Activated T-cell treated with anti-CD3 and anti-CD28 coated beads for 48 hours (primary cell): ENCODE data around the gene WDR74.

Experiments
- DNase-seq: peaks from one replicate; pipeline ENCODE4 v3.0.0-alpha.2; 2020; ENCODE audit warnings: low read depth

Gene WDR74

DNA sequence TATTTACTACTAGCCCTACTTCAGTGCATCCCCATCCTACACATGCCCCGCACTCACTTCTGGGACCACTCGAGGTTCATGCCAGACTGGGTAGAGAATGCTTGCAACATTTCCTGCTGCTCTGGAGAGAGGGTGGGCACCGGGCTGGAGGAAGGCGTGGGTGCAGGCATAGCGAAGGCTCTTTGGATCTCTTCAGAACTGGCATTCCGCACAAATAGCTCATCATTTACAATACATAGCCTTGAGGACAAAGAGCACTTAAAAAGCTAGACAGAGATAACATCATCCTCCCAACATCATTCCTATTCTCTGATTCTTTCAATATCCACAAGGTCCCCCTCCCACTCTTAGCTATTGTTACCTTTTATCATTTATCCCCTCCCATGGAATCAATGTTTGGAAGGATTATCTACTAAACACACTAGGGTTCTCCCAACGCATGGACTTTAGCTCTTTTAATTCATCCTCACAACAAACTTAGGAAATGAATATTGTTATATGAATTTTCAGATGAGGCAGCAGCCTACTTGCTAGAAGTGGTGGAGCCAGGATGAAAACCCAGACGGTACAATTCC is 45.1 kb downstream of the WDR74 start:
- no peak for DNase-seq

DNA sequence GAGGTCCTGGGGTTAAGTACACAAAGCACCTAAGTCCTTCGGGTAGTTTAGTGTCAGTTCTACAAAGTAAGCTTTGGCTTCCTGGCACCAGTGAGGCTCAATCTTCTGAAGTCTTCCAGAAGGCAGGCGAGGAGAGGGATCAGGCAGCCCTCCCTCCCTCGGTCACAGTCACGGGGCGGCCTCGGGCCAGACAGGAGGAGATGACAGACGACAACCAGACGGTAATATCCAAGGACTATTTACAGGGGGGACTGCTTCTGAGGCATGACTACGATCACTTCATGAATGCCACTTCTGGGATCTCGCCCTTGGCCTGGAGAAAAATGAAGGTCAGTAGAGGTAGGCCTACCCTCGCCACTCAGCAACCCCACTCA is 47.2 kb downstream of the WDR74 start:
- DNase-seq = no peak

DNA sequence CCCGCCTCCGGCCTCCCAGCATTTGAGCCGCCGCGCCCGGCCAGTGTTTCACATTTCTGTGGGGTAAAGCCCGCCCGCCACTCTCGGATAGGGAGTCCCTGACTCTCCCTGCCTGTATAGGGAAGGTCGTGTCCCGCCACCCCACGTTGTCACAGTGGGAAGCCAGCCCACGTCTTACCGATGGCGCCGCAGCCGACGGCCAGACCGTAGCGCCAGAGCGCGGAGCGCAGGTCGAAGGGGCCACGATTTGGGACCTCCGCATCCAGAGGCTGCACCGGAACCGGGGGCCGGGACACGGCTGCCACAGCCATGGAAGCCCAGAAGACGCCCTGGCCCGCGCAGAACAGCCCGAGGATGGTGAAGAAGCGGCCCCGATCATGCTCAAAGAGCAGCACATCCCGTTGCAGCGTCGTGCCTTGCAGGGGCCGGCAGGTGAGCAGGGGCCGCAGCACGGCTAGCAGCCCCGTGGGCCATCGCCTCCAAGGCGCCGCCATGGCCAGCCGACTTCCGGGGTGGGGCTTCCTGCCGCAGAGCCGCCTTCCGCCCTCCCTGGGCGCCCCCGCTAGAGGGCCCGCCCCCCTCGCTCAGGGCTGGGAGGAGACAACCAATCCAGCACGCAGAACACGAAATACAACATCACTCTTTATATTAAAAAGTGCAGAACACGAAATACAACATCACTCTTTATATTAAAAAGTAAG is 47.7 kb downstream of the WDR74 start, which contains the start of gene TMEM223:
TMEM223 (minus strand) TSS at position 506 of the 701 bp plus-strand sequence; CDS start at position 494, 12 bp downstream.
- peak; percentile 90 for DNase-seq

DNA sequence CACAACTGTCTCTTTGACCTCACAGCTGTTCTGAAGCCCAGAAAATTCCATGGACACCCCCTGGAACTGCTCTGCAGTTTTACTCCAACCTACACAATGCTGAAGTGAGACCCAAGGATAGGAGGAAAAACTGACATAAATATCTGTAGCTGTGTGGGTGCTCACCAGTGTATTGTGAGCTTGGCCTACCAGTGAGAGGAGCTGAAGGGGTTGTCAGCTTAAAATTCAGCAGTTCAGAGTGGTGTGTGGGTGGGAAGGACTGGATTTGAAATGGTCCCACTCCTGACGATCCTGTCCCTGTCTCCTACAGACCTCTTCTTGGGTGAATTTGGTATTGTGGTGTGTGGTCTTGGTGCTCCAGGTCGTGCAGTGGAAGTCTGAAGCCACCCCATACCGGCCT is 49.8 kb downstream of the WDR74 start:
- no peak for DNase-seq

DNA sequence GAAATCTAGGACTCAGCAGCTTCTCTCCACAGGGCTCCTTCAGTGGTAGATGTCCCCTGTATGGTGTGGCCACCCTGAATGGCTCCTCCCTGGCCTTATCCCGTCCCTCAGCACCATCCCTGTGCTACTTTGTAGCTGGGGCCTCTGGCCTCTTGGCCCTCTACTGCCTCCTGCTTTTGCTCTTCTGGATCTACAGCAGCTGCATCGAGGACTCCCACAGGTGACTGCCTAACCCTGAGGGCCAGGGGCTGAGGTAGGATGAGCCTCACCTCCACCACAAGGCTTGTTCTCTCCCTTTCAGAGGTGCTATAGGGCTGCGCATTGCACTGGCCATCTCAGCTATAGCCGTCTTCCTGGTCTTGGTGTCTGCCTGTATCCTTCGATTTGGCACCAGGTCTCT is 50.4 kb downstream of the WDR74 start:
- DNase-seq = no peak

DNA sequence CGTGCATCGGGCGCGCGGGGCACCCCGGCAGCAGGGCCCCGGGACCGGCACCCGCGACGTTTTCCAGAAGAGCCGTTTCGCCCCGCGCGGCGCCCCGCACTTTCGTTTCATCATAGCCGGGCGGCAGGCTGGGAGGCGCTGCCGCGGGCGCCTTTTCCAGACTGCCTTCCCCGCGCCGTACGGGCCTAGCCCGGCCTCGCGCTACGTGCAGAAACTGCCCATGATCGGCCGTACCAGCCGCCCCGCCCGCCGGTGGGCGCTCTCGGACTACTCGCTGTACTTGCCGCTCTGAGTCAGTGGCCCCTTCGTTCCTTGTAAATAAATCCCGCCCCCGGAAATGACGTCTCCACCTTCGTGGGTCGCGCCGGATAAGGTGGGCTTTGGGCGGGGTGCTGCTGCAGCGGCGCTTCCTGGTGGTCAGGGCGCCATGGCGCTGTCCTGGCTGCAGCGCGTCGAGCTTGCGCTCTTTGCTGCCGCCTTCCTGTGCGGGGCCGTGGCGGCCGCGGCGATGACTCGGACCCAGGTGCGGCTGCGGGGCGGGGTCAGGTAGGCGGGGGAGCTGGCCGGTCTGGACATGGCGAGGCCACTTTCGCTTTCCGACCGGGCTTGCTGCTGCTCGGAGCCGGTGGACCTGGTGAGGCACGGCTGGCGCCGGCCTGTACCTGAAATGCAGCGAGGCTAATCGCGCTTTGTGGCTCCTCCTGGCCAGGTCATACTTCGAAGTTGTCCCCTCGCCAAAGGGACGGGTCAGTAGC is 52.2 kb downstream of the WDR74 start, which contains the start of gene TMEM179B:
TMEM179B (plus strand) TSS at position 398 of the 755 bp plus-strand sequence; CDS start at position 428, 30 bp downstream.
- DNase-seq = peak; percentile 96

DNA sequence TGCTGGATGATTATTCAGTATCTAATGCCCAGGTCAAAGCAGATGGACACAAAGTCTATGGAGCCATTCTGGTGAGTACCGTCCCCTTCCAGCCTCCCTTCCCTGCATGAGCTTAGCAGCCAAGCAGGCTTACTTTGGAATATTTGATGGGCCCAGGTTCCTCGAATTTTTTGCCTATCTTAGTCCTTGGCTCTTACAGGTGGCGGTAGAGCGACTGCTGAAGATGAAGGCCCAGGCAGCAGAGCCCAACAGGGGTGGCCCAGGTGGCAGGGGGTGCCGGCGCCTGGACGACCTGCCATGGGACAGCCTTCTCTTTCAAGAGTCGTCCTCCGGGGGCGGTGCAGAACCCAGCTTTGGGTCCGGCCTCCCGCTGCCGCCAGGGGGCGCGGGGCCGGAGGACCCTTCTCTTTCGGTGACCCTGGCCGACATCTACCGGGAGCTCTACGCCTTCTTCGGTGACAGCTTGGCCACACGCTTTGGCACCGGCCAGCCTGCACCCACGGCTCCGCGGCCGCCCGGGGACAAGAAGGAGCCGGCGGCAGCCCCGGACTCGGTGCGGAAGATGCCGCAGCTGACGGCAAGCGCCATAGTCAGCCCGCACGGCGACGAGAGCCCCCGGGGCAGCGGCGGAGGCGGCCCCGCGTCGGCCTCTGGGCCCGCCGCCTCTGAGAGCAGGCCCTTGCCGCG is 52.9 kb downstream of the WDR74 start:
- peak; percentile 85 for DNase-seq
